ENCODE data around the gene TBCEL.
A peak's percentile ranks its signal among the peaks of the same experiment; 100 is the strongest.

The TBCEL gene

GRCh38 chr11:121059605-121060004 lies 35.7 kb downstream of the TBCEL start:
- DNase-seq: no peak

GRCh38 chr11:121063728-121064127 lies 39.8 kb downstream of the TBCEL start:
- DNase-seq: no peak

GRCh38 chr11:121066623-121067022 lies 42.7 kb downstream of the TBCEL start:
- no peak for DNase-seq

GRCh38 chr11:121067026-121067425 lies 43.1 kb downstream of the TBCEL start:
- DNase-seq: no peak

GRCh38 chr11:121067453-121067852 lies 43.6 kb downstream of the TBCEL start:
- no peak for DNase-seq

- DNase-seq: no peak
Measured at GRCh38 chr11:121067962-121068647, 44.2 kb downstream of the TBCEL start.

- DNase-seq: no peak
Measured at GRCh38 chr11:121068787-121069186, 44.9 kb downstream of the TBCEL start.

- no peak for DNase-seq
Measured at GRCh38 chr11:121070951-121071845, 47.3 kb downstream of the TBCEL start.

GRCh38 chr11:121071846-121072450 lies 48.0 kb downstream of the TBCEL start:
- peak in 25 of 56 donors; percentile 1 to 49 (median 14) for DNase-seq

- no peak for DNase-seq
Measured at GRCh38 chr11:121081321-121081720, 57.4 kb downstream of the TBCEL start.

- no peak for DNase-seq
Measured at GRCh38 chr11:121082219-121082618, 58.3 kb downstream of the TBCEL start.

- DNase-seq: no peak
Measured at GRCh38 chr11:121082670-121083069, 58.8 kb downstream of the TBCEL start.

GRCh38 chr11:121086866-121087265 lies 63.0 kb downstream of the TBCEL start:
- DNase-seq: no peak

- DNase-seq: no peak
Measured at GRCh38 chr11:121089566-121089965, 65.7 kb downstream of the TBCEL start.

- DNase-seq: no peak
Measured at GRCh38 chr11:121090145-121090721, 66.3 kb downstream of the TBCEL start.

- no peak for DNase-seq
Measured at GRCh38 chr11:121091492-121092152, 67.7 kb downstream of the TBCEL start.

GRCh38 chr11:121095561-121095960 lies 71.7 kb downstream of the TBCEL start:
- DNase-seq: no peak

- no peak for DNase-seq
Measured at GRCh38 chr11:121099364-121099763, 75.5 kb downstream of the TBCEL start.

- DNase-seq: no peak
Measured at GRCh38 chr11:121099885-121100284, 76.0 kb downstream of the TBCEL start.

- no peak for DNase-seq
Measured at GRCh38 chr11:121100943-121101342, 77.0 kb downstream of the TBCEL start, which contains the start of gene TECTA. TSS of gene TECTA (plus strand) at chr11:121101243. CDS start at chr11:121102666, 1,423 bp downstream.

- no peak for DNase-seq
Measured at GRCh38 chr11:121104312-121104762, 80.4 kb downstream of the TBCEL start.
